Vagina (tissue), 2 donors: ENCODE data around the gene GALC. TPM values are rescaled to one million over a fixed set of nuclear protein-coding genes. Genes with fewer than 3 reads are reported as not detected.
A peak's percentile ranks its signal among the peaks of the same experiment; 100 is the strongest.

Experiments used
- DNase-seq, 2 donors: peaks; one replicate each; pipeline ENCODE4 v3.0.0-alpha.2; 2017; ENCODE audit errors: extremely low spot score in 2 of 2
- H3K27ac ChIP-seq: fragments of 200-600 bp; sonication (generic); one replicate; pipeline ENCODE4 v1.5.1; 2019
- H3K27me3 ChIP-seq: fragments of 200-600 bp; sonication (generic); one replicate; pipeline ENCODE4 v1.5.1; 2019
- H3K36me3 ChIP-seq, 2 donors: fragments of 200-600 bp; sonication (generic); one replicate each; pipeline ENCODE4 v1.5.1; 2017 to 2019
- H3K4me1 ChIP-seq: fragments of 200-600 bp; sonication (generic); one replicate; pipeline ENCODE4 v1.5.1; 2019
- H3K4me3 ChIP-seq, 2 donors: fragments of 200-600 bp; sonication (generic); 1 replicate in 1 of 2; 2 replicates in 1 of 2; pipeline ENCODE4 v1.5.1; 2016 to 2019
- H3K9me3 ChIP-seq: fragments of 200-600 bp; sonication (generic); one replicate; pipeline ENCODE4 v1.5.1; 2019
- CTCF ChIP-seq, 3 experiments: fragments of 450-650 bp in 2 of 3; fragments of 200-600 bp in 1 of 3; sonication (generic) in 1 of 3; IDR thresholded peaks; one replicate each; pipeline ENCODE4 v1.5.1; 2017 to 2019; ENCODE audit warnings: antibody characterized with exemption in 3 of 3, mild to moderate bottlenecking in 2 of 3, moderate library complexity in 2 of 3
- POLR2A ChIP-seq, 2 donors: fragments of 450-650 bp; IDR thresholded peaks; one replicate each; pipeline ENCODE4 v1.6.1; 2017; ENCODE audit warnings: antibody characterized with exemption in 2 of 2, mild to moderate bottlenecking in 2 of 2, moderate library complexity in 2 of 2
- POLR2AphosphoS5 ChIP-seq, 2 donors: sonication (generic); formaldehyde crosslinking; IDR thresholded peaks; one replicate each; pipeline ENCODE4 v1.9.0; 2017; ENCODE audit warnings: antibody characterized with exemption in 2 of 2, mild to moderate bottlenecking in 2 of 2, low read depth in 1 of 2; ENCODE audit not compliant: insufficient read depth in 1 of 2
- intact Hi-C: fragments of 100-400 bp; cut with DNase I; formaldehyde crosslinking; loops from one replicate; pipeline ENCODE4 v1.15.1; 2023
- total RNA-seq: library from RNA; depleted of rRNA; stranded (reverse); fragments of >200 nt; gene quantifications from one replicate; pipeline ENCODE4 v1.2.3, GENCODE V29; 2016

Gene GALC
- total RNA-seq, 1 donor from 2014 or later = 18.7 TPM

GRCh38 chr14:87955501-87955900 is 37.5 kb downstream of the GALC start:
- DNase-seq = no peak
- Histone ChIP-seq H3K36me3 (no peaks in the 10 kb centered on the region), H3K9me3 (no peaks in the 10 kb centered on the region), H3K27me3 (no peaks in the 10 kb centered on the region), H3K27ac (no peak overlapping the region), H3K4me1 (no peaks in the 10 kb centered on the region), H3K4me3 (no peak overlapping the region)
- TF ChIP-seq POLR2AphosphoS5 (IDR thresholded peaks at IDR 0.05; ENCODE audit: insufficient read depth in 1 of 2, low read depth in 1 of 2) = no peak
- no peak for TF ChIP-seq CTCF (IDR thresholded peaks at IDR 0.05)
- no peak for TF ChIP-seq POLR2A (IDR thresholded peaks at IDR 0.05)
- intact Hi-C loops = no loop called here

GRCh38 chr14:87952307-87953094 is 40.5 kb downstream of the GALC start:
- H3K9me3 ChIP-seq = no peaks in the 10 kb centered on the region
- no peaks in the 10 kb centered on the region for H3K4me1 ChIP-seq
- peaks cover 0 to 6% of the 10 kb centered on the region in 2 donors for H3K36me3 ChIP-seq
- no peak overlapping the region for H3K27ac ChIP-seq
- no peaks in the 10 kb centered on the region for H3K27me3 ChIP-seq
- no peak for DNase-seq
- TF ChIP-seq CTCF (IDR thresholded peaks at IDR 0.05) = no peak
- TF ChIP-seq POLR2AphosphoS5 (IDR thresholded peaks at IDR 0.05; ENCODE audit: insufficient read depth in 1 of 2, low read depth in 1 of 2) = no peak
- no peak for TF ChIP-seq POLR2A (IDR thresholded peaks at IDR 0.05)
- intact Hi-C loops = no loop called here
- H3K4me3 ChIP-seq = no peak overlapping the region

- Histone ChIP-seq H3K27ac (no peak overlapping the region), H3K9me3 (no peaks in the 10 kb centered on the region), H3K27me3 (no peaks in the 10 kb centered on the region), H3K4me3 (no peak overlapping the region), H3K36me3 (peaks cover 0 to 31% of the 10 kb centered on the region in 2 donors), H3K4me1 (no peaks in the 10 kb centered on the region)
- intact Hi-C loops = no loop called here
- TF ChIP-seq CTCF (IDR thresholded peaks at IDR 0.05) (peak; percentile 22 to 65 (median 32)), POLR2AphosphoS5 (IDR thresholded peaks at IDR 0.05; ENCODE audit: insufficient read depth in 1 of 2, low read depth in 1 of 2) (no peak), POLR2A (IDR thresholded peaks at IDR 0.05) (no peak)
- DNase-seq = no peak
Observed at GRCh38 chr14:87944987-87945604, 47.9 kb downstream of the GALC start.

- intact Hi-C loops = no loop called here
- Histone ChIP-seq H3K9me3 (no peaks in the 10 kb centered on the region), H3K4me1 (no peaks in the 10 kb centered on the region), H3K27me3 (no peaks in the 10 kb centered on the region), H3K4me3 (no peak overlapping the region), H3K27ac (no peak overlapping the region), H3K36me3 (peaks cover 0 to 29% of the 10 kb centered on the region in 2 donors)
- TF ChIP-seq CTCF (IDR thresholded peaks at IDR 0.05) (no peak), POLR2A (IDR thresholded peaks at IDR 0.05) (no peak), POLR2AphosphoS5 (IDR thresholded peaks at IDR 0.05; ENCODE audit: insufficient read depth in 1 of 2, low read depth in 1 of 2) (no peak)
- no peak for DNase-seq
Observed at GRCh38 chr14:87940894-87941293, 52.1 kb downstream of the GALC start.

GRCh38 chr14:87940382-87940781 is 52.6 kb downstream of the GALC start:
- no peak for TF ChIP-seq POLR2AphosphoS5 (IDR thresholded peaks at IDR 0.05; ENCODE audit: insufficient read depth in 1 of 2, low read depth in 1 of 2)
- no peak for TF ChIP-seq CTCF (IDR thresholded peaks at IDR 0.05)
- no peak for TF ChIP-seq POLR2A (IDR thresholded peaks at IDR 0.05)
- H3K36me3 ChIP-seq = peaks cover 0 to 29% of the 10 kb centered on the region in 2 donors
- no peak overlapping the region for H3K27ac ChIP-seq
- intact Hi-C loops = no loop called here
- H3K4me1 ChIP-seq = no peaks in the 10 kb centered on the region
- DNase-seq = no peak
- H3K9me3 ChIP-seq = no peaks in the 10 kb centered on the region
- H3K27me3 ChIP-seq = no peaks in the 10 kb centered on the region
- H3K4me3 ChIP-seq = no peak overlapping the region
